K562 (cell line): ENCODE measurements around the gene CEP250. TPM values are rescaled to one million over a fixed set of nuclear protein-coding genes. Genes with fewer than 3 reads are reported as not detected.

Experiments
- ATAC-seq: fragments of 200-7000 bp; cut with Tn5 transposase; 3 replicates; pipeline ENCODE4 v1.9.1; 2020; ENCODE audit warnings: moderate library complexity
- BruUV-seq: library from RNA; stranded (reverse); fragments of 400-500 nt; replicated peaks from 2 replicates; lab custom pipeline; 2021; lab: Mats Ljungman, UMichigan
- CTCF ChIA-PET: fragments of 300-600 bp; formaldehyde crosslinking; extraction: SDS; loops from one replicate; lab custom pipeline; 2021; ENCODE audit warnings: low intra/inter-chr PET ratio; lab: Yijun Ruan, JAX
- POLR2A ChIA-PET: fragments of 300-600, 350-650 bp; sonication (Branson Sonifier 250); formaldehyde crosslinking; extraction: SDS; loops from one replicate; lab custom pipeline; 2021; ENCODE audit warnings: antibody characterized with exemption, inconsistent platforms; lab: Yijun Ruan, JAX
- DNase-seq, 4 experiments: peaks; one replicate each; pipeline versions ENCODE4 v3.0.0 to v3.0.0-alpha.2; 2011 to 2018; ENCODE audit warnings: low spot score in 3 of 4, mixed read lengths in 3 of 4; ENCODE audit errors: extremely low read depth in 1 of 4
- FAIRE-seq: peaks from 2 replicates; lab custom pipeline; 2011; peaks lifted over from hg19 to GRCh38; lab: Jason Lieb, UNC
- H2AFZ ChIP-seq: 2 replicates; pipeline ENCODE4 v1.6.0; 2011; ENCODE audit warnings: low read depth, low read length, control low read depth, inconsistent platforms
- H3K27ac ChIP-seq: fragments of 200-600 bp; 3 replicates; pipeline ENCODE4 v1.8.0; 2011; ENCODE audit warnings: low read depth, mild to moderate bottlenecking, control low read depth, inconsistent platforms, low read length, moderate library complexity, mixed read lengths; ENCODE audit errors: extremely low read depth
- H3K27me3 ChIP-seq, 2 experiments: fragments of 300-600 bp in 1 of 2; 2 replicates in 1 of 2; 3 replicates in 1 of 2; pipeline versions ENCODE4 v1.6.0 to v1.8.0; 2011; ENCODE audit warnings: inconsistent platforms in 2 of 2, low read length in 2 of 2, mild to moderate bottlenecking in 1 of 2, mixed read lengths in 1 of 2, moderate library complexity in 1 of 2; ENCODE audit not compliant: control insufficient read depth in 2 of 2, insufficient read depth in 2 of 2
- H3K36me3 ChIP-seq: fragments of 300-600 bp; 3 replicates; pipeline ENCODE4 v1.8.0; 2011; ENCODE audit warnings: mild to moderate bottlenecking, low read length, inconsistent platforms; ENCODE audit not compliant: control insufficient read depth, insufficient read depth
- H3K4me1 ChIP-seq, 2 experiments: fragments of 200-600 bp in 1 of 2; replicated peaks in 1 of 2; 2 replicates in 1 of 2; 3 replicates in 1 of 2; pipeline versions ENCODE4 v1.5.1 to v1.8.0; 2011; ENCODE audit warnings: inconsistent platforms in 2 of 2, low read length in 2 of 2, mild to moderate bottlenecking in 1 of 2, mixed read lengths in 1 of 2, moderate library complexity in 1 of 2; ENCODE audit not compliant: control insufficient read depth in 2 of 2, insufficient read depth in 2 of 2
- H3K4me2 ChIP-seq: 2 replicates; pipeline ENCODE4 v1.6.1; 2011; ENCODE audit warnings: low read length, control low read depth, inconsistent platforms, mixed read lengths; ENCODE audit not compliant: insufficient read depth
- H3K4me3 ChIP-seq: fragments of 200-600 bp; sonication (generic), shearing (Covaris generic); 2 replicates; pipeline ENCODE4 v1.5.1; 2016; ENCODE audit warnings: control low read depth, inconsistent platforms
- H3K79me2 ChIP-seq: fragments of 200-600 bp; 3 replicates; pipeline ENCODE4 v1.8.0; 2011; ENCODE audit warnings: low read length, inconsistent platforms; ENCODE audit not compliant: control insufficient read depth, insufficient read depth
- H3K9ac ChIP-seq, 2 experiments: 2 replicates each; pipeline versions ENCODE4 v1.6.0 to v1.6.1; 2011; ENCODE audit warnings: low read depth in 2 of 2, low read length in 2 of 2, control low read depth in 1 of 2, inconsistent platforms in 1 of 2, mild to moderate bottlenecking in 1 of 2, mixed read lengths in 1 of 2; ENCODE audit not compliant: insufficient read depth in 1 of 2
- H3K9me1 ChIP-seq: one replicate; pipeline ENCODE4 v1.6.0; 2011; ENCODE audit warnings: inconsistent platforms, mild to moderate bottlenecking, low read length, moderate library complexity; ENCODE audit not compliant: control insufficient read depth, insufficient read depth
- H3K9me3 ChIP-seq: replicated peaks from 2 replicates; pipeline ENCODE4 v1.5.1; 2011; ENCODE audit warnings: low read depth, low read length, inconsistent platforms; ENCODE audit not compliant: control insufficient read depth, insufficient read depth
- H4K20me1 ChIP-seq: replicated peaks from 2 replicates; pipeline ENCODE4 v1.6.1; 2011; ENCODE audit warnings: low read length, inconsistent platforms, mixed read lengths; ENCODE audit not compliant: control insufficient read depth, insufficient read depth
- ARHGAP35 ChIP-seq: fragments of 450-650 bp; IDR thresholded peaks from 2 replicates; pipeline ENCODE4 v1.6.1; 2018; ENCODE audit not compliant: partially characterized antibody
- CEBPB ChIP-seq: fragments of 450-650 bp; IDR thresholded peaks from 2 replicates; pipeline ENCODE4 v1.6.1; 2016; ENCODE audit warnings: missing genetic modification characterization, missing compliant biosample characterization
- CEBPG ChIP-seq, 3 experiments: fragments of 200-800 bp in 1 of 3; sonication (Bioruptor generic) in 1 of 3; sonication (generic) in 1 of 3; formaldehyde crosslinking in 1 of 3; IDR thresholded peaks in 2 of 3; conservative IDR thresholded peaks in 1 of 3; 2 replicates each; pipeline versions ENCODE4 v1.6.1 to v1.8.0; 2016 to 2022; ENCODE audit warnings: missing compliant biosample characterization in 2 of 3, missing genetic modification characterization in 2 of 3, mild to moderate bottlenecking in 1 of 3, missing genetic modification reagents in 1 of 3
- POU5F1 ChIP-seq: fragments of 150-350 bp; IDR thresholded peaks from 2 replicates; pipeline ENCODE4 v1.6.1; 2014; ENCODE audit warnings: borderline replicate concordance, low read length, low read depth, mild to moderate bottlenecking; ENCODE audit not compliant: partially characterized antibody
- SAFB2 ChIP-seq: fragments of 200-400 bp; formaldehyde crosslinking; IDR thresholded peaks from 2 replicates; pipeline ENCODE4 v1.6.1; 2018; ENCODE audit warnings: borderline replicate concordance, low read length, low read depth, moderate library complexity; ENCODE audit not compliant: severe bottlenecking
- ZNF133 ChIP-seq: fragments of 250-450 bp; sonication (Bioruptor Pico); IDR thresholded peaks from 2 replicates; pipeline ENCODE4 v1.4.0; 2020; ENCODE audit warnings: mild to moderate bottlenecking
- WGBS: fragments of 100-300 bp; shearing (Covaris generic); methylation state at CpG from one replicate; pipeline ENCODE4 v1.1.6; 2016; ENCODE audit warnings: low coverage, mixed read lengths; ENCODE audit not compliant: insufficient coverage; ENCODE audit errors: missing lambda C conversion rate; 5-methylcytosine and 5-hydroxymethylcytosine counted together
- in situ Hi-C: fragments of 300-500 bp; cut with MboI; formaldehyde crosslinking; loops from 4 replicates; pipeline ENCODE4 v1.15.0; 2018; ENCODE audit warnings: inconsistent platforms, mixed read lengths
- intact Hi-C: fragments of 100-400 bp; cut with micrococcal nuclease; formaldehyde crosslinking; loops from 2 replicates; pipeline ENCODE4 v1.14.2; 2022
- polyA plus RNA-seq, 8 experiments: library from polyadenylated mRNA; depleted of rRNA in 4 of 8; stranded (reverse) in 5 of 8; unstranded in 3 of 8; fragments of >200 nt; fragmentation: Nextera tagmentation in 2 of 8; fragmentation: Illumina TruSeq in 1 of 8; extraction: Ambion mirVana in 2 of 8; extraction: Trizol in 1 of 8; gene quantifications; 2 replicates each; pipeline versions ENCODE4 v1.2.1 to v1.2.3, GENCODE V29; 2011 to 2014; ENCODE audit warnings: inconsistent platforms in 1 of 8, missing spikeins in 1 of 8
- total RNA-seq, 7 experiments: library from RNA; depleted of rRNA in 6 of 7; stranded (reverse); fragments of >200 nt in 6 of 7; fragmentation: Illumina TruSeq in 2 of 7; extraction: Trizol in 2 of 7; gene quantifications; 2 replicates each; pipeline versions ENCODE4 v1.2.1 to v1.2.3, GENCODE V29; 2011 to 2021; ENCODE audit warnings: low replicate concordance in 1 of 7
- TF ChIP-seq, protein P1 (sequence below): fragments of 250-450 bp; sonication (Bioruptor Pico); IDR thresholded peaks from 2 replicates; pipeline ENCODE4 v1.4.0; 2020; ENCODE audit warnings: mild to moderate bottlenecking, moderate library complexity
- TF ChIP-seq, protein P2 (sequence below): sonication (generic); formaldehyde crosslinking; IDR thresholded peaks from 2 replicates; pipeline ENCODE4 v1.8.0; 2022; ENCODE audit warnings: missing genetic modification reagents, mild to moderate bottlenecking, moderate library complexity, borderline replicate concordance

CEP250 gene
- total and polyA plus RNA-seq, 9 of the 15 experiments (the other 6 are each of a cell fraction or from before 2014, with no cell fraction given): 2.5 to 41.9 (median 20.5) TPM

DNA sequence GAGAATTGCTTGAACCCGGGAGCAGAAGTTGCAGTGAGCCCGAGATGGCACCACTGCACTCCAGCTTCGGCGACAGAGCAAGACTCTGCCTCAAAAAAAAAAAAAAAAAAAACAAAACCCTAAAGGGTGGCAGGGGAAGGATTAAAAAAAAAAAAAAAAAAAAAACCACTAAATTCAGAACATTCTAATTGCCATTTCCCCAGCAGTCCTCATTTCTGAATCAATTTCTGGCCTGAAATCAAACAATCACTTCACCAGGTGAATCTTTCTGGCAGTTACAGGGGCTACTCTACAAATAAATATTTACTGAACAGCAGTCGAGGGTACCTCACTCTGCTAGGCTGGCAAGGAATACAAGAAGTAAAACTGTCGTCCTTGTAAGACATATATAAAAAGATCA, 44.8 kb upstream of the CEP250 start (continued):
- TF ChIP-seq SAFB2 (no peak), POU5F1 (no peak)
- TF ChIP-seq, protein P1, sequence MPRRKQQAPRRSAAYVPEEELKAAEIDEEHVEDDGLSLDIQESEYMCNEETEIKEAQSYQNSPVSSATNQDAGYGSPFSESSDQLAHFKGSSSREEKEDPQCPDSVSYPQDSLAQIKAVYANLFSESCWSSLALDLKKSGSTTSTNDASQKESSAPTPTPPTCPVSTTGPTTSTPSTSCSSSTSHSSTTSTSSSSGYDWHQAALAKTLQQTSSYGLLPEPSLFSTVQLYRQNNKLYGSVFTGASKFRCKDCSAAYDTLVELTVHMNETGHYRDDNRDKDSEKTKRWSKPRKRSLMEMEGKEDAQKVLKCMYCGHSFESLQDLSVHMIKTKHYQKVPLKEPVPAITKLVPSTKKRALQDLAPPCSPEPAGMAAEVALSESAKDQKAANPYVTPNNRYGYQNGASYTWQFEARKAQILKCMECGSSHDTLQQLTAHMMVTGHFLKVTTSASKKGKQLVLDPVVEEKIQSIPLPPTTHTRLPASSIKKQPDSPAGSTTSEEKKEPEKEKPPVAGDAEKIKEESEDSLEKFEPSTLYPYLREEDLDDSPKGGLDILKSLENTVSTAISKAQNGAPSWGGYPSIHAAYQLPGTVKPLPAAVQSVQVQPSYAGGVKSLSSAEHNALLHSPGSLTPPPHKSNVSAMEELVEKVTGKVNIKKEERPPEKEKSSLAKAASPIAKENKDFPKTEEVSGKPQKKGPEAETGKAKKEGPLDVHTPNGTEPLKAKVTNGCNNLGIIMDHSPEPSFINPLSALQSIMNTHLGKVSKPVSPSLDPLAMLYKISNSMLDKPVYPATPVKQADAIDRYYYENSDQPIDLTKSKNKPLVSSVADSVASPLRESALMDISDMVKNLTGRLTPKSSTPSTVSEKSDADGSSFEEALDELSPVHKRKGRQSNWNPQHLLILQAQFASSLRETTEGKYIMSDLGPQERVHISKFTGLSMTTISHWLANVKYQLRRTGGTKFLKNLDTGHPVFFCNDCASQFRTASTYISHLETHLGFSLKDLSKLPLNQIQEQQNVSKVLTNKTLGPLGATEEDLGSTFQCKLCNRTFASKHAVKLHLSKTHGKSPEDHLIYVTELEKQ (CRISPR knock-in tag): no peak
- TF ChIP-seq, protein P2, sequence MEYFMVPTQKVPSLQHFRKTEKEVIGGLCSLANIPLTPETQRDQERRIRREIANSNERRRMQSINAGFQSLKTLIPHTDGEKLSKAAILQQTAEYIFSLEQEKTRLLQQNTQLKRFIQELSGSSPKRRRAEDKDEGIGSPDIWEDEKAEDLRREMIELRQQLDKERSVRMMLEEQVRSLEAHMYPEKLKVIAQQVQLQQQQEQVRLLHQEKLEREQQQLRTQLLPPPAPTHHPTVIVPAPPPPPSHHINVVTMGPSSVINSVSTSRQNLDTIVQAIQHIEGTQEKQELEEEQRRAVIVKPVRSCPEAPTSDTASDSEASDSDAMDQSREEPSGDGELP (CRISPR knock-in tag): no peak

DNA sequence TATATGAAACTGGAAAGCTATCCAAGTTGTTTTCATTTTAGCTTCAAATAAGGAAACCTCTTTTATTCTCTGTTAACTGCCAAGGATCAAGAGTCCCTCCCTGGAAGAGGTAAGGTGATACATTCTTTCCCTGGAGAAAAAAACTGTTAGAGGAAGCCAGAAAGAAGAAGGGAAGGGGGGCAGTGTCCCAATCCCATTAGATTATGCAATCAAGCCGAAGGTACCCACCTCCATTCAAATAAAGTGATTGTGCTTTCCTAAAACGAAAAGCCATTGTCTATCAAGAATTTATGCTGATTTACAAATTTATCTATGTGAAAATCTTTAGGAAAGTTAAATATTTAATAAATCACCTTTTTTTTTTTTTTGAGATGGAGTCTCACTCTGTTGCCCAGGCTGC, 34.1 kb upstream of the CEP250 start:
- CTCF ChIA-PET: no interaction called here
- DNase-seq: no peak

More for the DNA sequence above, 34.1 kb upstream of the CEP250 start:
- H3K36me3 ChIP-seq: no peaks in the 10 kb centered on the region
- in situ Hi-C loops (no loop called here), intact Hi-C loops (no loop called here)
- BruUV-seq: no TSS peak
- no peaks in the 10 kb centered on the region for H4K20me1 ChIP-seq
- POLR2A ChIA-PET: no interaction called here
- H3K9me3 ChIP-seq: no peaks in the 10 kb centered on the region
- ATAC-seq: no peak
- no peak for FAIRE-seq
- no peak overlapping the region for H3K9ac ChIP-seq
- H3K79me2 ChIP-seq: no peaks in the 10 kb centered on the region
- no peaks in the 10 kb centered on the region for H3K9me1 ChIP-seq
- TF ChIP-seq ARHGAP35 (no peak), CEBPB (tag) (peak; percentile 52), ZNF133 (CRISPR knock-in tag) (no peak), CEBPG (CRISPR knock-in tag; IDR thresholded peaks at IDR 0.05) (no peak), CEBPG (tag; conservative IDR thresholded peaks at IDR 0.05 in 1 of 2, IDR thresholded peaks at IDR 0.05 in 1 of 2) (peak in 1 of 2 experiments; percentile 22; a peak in 1 of 4 replicates)
- TF ChIP-seq, all 486 proteins: peak for 2
- WGBS: 19% methylated on average over 2 of the region's 2 CpGs
- Histone ChIP-seq H2AFZ (no peak overlapping the region), H3K27me3 (no peaks in the 10 kb centered on the region; a peak in 1 of 5 replicates), H3K4me3 (no peak overlapping the region), H3K27ac (no peak overlapping the region), H3K4me1 (no peaks in the 10 kb centered on the region), H3K4me2 (no peak overlapping the region)
